Measurements from ENCODE around the gene CNTN5. TPM values are rescaled to one million over a fixed set of nuclear protein-coding genes. Genes with fewer than 3 reads are reported as not detected.

The CNTN5 gene
- total RNA-seq, 2 donors from 2014 or later: 1.4 to 3.3 TPM

DNA sequence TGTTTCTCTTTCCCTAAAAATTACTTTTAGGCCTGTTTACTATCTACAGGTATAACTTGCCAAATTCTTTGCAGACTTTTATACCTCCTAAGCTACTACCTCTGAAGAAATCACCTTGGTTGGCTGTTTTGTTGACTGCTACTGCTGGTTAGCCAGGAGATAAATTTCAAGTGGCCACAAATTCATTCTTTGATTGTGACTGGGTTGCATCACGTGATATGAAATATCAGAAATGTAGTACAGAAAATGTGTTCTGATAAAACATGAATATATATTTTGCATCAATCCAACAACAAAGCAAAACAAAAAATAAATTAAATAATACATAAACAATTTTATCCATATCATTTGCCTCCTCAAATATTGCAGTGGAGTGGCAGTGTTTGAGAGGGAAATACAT, 291.1 kb downstream of the CNTN5 start:
- no peak overlapping the region for H3K27ac ChIP-seq (ENCODE audit: low read depth, low read length)
- TF ChIP-seq, protein P1, sequence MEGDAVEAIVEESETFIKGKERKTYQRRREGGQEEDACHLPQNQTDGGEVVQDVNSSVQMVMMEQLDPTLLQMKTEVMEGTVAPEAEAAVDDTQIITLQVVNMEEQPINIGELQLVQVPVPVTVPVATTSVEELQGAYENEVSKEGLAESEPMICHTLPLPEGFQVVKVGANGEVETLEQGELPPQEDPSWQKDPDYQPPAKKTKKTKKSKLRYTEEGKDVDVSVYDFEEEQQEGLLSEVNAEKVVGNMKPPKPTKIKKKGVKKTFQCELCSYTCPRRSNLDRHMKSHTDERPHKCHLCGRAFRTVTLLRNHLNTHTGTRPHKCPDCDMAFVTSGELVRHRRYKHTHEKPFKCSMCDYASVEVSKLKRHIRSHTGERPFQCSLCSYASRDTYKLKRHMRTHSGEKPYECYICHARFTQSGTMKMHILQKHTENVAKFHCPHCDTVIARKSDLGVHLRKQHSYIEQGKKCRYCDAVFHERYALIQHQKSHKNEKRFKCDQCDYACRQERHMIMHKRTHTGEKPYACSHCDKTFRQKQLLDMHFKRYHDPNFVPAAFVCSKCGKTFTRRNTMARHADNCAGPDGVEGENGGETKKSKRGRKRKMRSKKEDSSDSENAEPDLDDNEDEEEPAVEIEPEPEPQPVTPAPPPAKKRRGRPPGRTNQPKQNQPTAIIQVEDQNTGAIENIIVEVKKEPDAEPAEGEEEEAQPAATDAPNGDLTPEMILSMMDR (conservative IDR thresholded peaks at IDR 0.05): no peak
- H3K9ac ChIP-seq (ENCODE audit: extremely low read depth, low read length, poor library complexity, severe bottlenecking): no peak overlapping the region
- WGBS, 2 experiments (ENCODE audit: insufficient coverage in 1 of 2, insufficient read length in 1 of 2): 80% methylated on average over 1 of the region's 1 CpG; no CpG with 5 or more reads in 1 of the 2 experiments
- Mint-ChIP-seq H3K27me3 (ENCODE audit: insufficient read depth) (no peaks in the 10 kb centered on the region), H3K9me3 (no peaks in the 10 kb centered on the region), H3K27ac (no peak overlapping the region), H3K4me3 (no peak overlapping the region), H3K36me3 (ENCODE audit: low read depth) (no peaks in the 10 kb centered on the region), H3K4me1 (no peaks in the 10 kb centered on the region)
- no peaks in the 10 kb centered on the region for H3K4me1 ChIP-seq (ENCODE audit: control insufficient read depth, insufficient read depth, low read length)
- no peaks in the 10 kb centered on the region for H3K27me3 ChIP-seq (ENCODE audit: control insufficient read depth, insufficient read depth, low read length, poor library complexity, severe bottlenecking)
- no peak for DNase-seq
- H3K9me3 ChIP-seq (ENCODE audit: control insufficient read depth, low read length): no peaks in the 10 kb centered on the region
- no peak overlapping the region for H3K4me3 ChIP-seq (ENCODE audit: low read length)
- no peaks in the 10 kb centered on the region for H3K36me3 ChIP-seq (ENCODE audit: control insufficient read depth, insufficient read depth, low read length)

DNA sequence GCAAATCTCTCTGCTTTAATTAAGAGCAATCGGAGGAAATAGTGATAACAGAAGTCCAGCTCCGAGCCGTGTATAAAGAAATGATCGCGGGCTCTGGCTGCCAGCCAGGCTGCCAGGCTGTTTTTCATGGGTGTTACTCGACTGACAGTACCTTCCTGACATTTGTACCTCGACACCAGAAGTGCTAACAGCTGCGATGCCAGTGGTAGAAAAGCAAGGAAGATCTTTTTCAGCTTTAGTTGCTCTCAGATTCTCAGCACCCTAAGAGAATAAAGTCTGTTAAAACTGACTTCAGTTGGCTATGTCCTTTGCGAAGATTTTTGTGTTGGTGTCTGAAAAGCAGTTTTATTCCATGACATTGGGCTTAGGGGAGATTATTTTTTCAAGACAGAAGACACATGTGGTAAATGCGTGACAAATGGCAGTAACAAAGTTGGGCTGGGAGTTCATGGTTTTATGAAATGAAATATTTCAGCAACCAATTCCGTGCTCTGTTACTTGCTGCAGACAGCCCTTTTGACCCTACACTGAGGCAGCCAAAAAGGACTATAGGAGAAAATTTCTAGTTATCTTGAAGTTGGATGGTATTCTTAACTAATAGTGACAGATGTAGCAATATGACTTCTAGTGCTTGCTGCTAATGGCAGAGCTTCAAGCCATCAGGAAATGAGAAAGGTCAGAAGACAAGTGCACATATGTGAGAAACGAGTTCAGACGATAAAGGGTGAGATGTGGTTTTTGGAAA, 296.2 kb downstream of the CNTN5 start:
- no peaks in the 10 kb centered on the region for H3K9me3 Mint-ChIP-seq
- H3K4me3 ChIP-seq (ENCODE audit: low read length): no peak overlapping the region
- H3K4me1 ChIP-seq (ENCODE audit: control insufficient read depth, insufficient read depth, low read length): no peaks in the 10 kb centered on the region
- H3K4me3 Mint-ChIP-seq: no peak overlapping the region
- no peaks in the 10 kb centered on the region for H3K27me3 ChIP-seq (ENCODE audit: control insufficient read depth, insufficient read depth, low read length, poor library complexity, severe bottlenecking)
- no peaks in the 10 kb centered on the region for H3K9me3 ChIP-seq (ENCODE audit: control insufficient read depth, low read length)
- no peak overlapping the region for H3K9ac ChIP-seq (ENCODE audit: extremely low read depth, low read length, poor library complexity, severe bottlenecking)
- no peak overlapping the region for H3K27ac Mint-ChIP-seq
- no peak overlapping the region for H3K27ac ChIP-seq (ENCODE audit: low read depth, low read length)
- TF ChIP-seq, protein P1 (conservative IDR thresholded peaks at IDR 0.05): no peak
- no peaks in the 10 kb centered on the region for H3K36me3 ChIP-seq (ENCODE audit: control insufficient read depth, insufficient read depth, low read length)
- no peaks in the 10 kb centered on the region for H3K36me3 Mint-ChIP-seq (ENCODE audit: low read depth)
- WGBS, 2 experiments (ENCODE audit: insufficient coverage in 1 of 2, insufficient read length in 1 of 2): 91 to 95% methylated on average over 11 to 13 of the region's 13 CpGs
- no peaks in the 10 kb centered on the region for H3K4me1 Mint-ChIP-seq
- H3K27me3 Mint-ChIP-seq (ENCODE audit: insufficient read depth): no peaks in the 10 kb centered on the region
- no peak for DNase-seq

DNA sequence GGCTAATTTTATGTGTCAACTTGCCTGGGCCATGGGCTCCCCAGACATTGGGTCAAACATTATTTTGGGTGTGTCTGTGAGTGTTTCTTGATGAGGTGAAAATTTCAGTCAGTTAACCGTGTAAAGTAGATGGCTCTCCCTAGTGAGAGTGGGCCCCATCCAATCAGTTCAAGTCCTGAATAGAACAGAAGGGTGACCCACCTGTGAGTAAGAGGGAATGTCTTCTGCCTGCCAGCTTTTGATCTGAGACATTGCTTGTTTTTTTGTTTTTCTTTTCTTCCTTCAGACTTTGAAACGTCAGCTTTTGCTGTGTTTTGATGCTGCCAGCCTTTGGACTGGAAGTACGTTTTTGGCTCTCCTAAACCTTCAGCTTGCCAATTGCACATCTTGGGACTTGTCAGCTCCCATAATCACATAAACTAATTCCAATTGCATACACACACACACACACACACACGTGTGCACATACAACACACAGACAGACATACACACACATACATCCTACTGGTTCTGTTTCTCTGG, 300.1 kb downstream of the CNTN5 start:
- no peak overlapping the region for H3K4me3 ChIP-seq (ENCODE audit: low read length)
- H3K4me1 Mint-ChIP-seq: no peaks in the 10 kb centered on the region
- H3K9me3 Mint-ChIP-seq: no peaks in the 10 kb centered on the region
- H3K4me3 Mint-ChIP-seq: no peak overlapping the region
- 83 to 91% methylated on average over 2 to 4 of the region's 4 CpGs for WGBS, 2 experiments (ENCODE audit: insufficient coverage in 1 of 2, insufficient read length in 1 of 2)
- TF ChIP-seq, protein P1 (conservative IDR thresholded peaks at IDR 0.05): no peak
- H3K9me3 ChIP-seq (ENCODE audit: control insufficient read depth, low read length): no peaks in the 10 kb centered on the region
- H3K36me3 ChIP-seq (ENCODE audit: control insufficient read depth, insufficient read depth, low read length): no peaks in the 10 kb centered on the region
- no peaks in the 10 kb centered on the region for H3K27me3 ChIP-seq (ENCODE audit: control insufficient read depth, insufficient read depth, low read length, poor library complexity, severe bottlenecking)
- no peak for DNase-seq
- H3K27ac Mint-ChIP-seq: no peak overlapping the region
- H3K9ac ChIP-seq (ENCODE audit: extremely low read depth, low read length, poor library complexity, severe bottlenecking): no peak overlapping the region
- H3K36me3 Mint-ChIP-seq (ENCODE audit: low read depth): no peaks in the 10 kb centered on the region
- H3K27me3 Mint-ChIP-seq (ENCODE audit: insufficient read depth): no peaks in the 10 kb centered on the region
- no peaks in the 10 kb centered on the region for H3K4me1 ChIP-seq (ENCODE audit: control insufficient read depth, insufficient read depth, low read length)
- H3K27ac ChIP-seq (ENCODE audit: low read depth, low read length): no peak overlapping the region
